ENCODE results near the gene C1GALT1.

DNA sequence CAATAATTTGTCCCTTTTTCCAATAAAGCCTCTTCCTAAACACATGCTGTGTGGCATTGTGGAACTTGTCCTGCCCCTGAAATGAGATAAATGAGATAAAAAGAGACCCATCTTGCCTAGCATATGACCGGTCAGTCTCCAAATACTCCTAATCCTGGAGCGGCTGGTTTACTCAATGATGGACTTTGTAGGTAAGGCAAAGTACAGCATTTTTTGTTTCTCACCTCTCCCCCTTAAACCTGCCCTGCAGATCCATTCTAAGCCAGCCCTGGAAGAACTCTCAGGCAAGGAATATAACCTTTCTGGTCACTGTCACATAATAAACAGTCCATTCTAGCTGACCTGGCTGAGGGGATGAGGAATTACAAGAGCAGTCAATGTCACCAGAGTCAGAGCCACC, 110.7 kb downstream of the C1GALT1 start:
- TF ChIP-seq, protein P1, sequence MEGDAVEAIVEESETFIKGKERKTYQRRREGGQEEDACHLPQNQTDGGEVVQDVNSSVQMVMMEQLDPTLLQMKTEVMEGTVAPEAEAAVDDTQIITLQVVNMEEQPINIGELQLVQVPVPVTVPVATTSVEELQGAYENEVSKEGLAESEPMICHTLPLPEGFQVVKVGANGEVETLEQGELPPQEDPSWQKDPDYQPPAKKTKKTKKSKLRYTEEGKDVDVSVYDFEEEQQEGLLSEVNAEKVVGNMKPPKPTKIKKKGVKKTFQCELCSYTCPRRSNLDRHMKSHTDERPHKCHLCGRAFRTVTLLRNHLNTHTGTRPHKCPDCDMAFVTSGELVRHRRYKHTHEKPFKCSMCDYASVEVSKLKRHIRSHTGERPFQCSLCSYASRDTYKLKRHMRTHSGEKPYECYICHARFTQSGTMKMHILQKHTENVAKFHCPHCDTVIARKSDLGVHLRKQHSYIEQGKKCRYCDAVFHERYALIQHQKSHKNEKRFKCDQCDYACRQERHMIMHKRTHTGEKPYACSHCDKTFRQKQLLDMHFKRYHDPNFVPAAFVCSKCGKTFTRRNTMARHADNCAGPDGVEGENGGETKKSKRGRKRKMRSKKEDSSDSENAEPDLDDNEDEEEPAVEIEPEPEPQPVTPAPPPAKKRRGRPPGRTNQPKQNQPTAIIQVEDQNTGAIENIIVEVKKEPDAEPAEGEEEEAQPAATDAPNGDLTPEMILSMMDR (IDR thresholded peaks at IDR 0.05), result no peak
- no peak for TF ChIP-seq POLR2A (IDR thresholded peaks at IDR 0.05)
- no peak for TF ChIP-seq EP300 (IDR thresholded peaks at IDR 0.05; ENCODE audit: low read depth)
